SU-DHL-6 (cell line): Measurements from ENCODE around the gene SYK.

Source experiments
- H2AFZ ChIP-seq: fragments of 200-600 bp; sonication (generic); 2 replicates; pipeline ENCODE4 v1.6.1; 2014; ENCODE audit warnings: low read depth, mild to moderate bottlenecking, moderate library complexity, mixed read lengths, antibody characterized with exemption, low read length; ENCODE audit not compliant: severe bottlenecking
- H3F3A ChIP-seq: fragments of 200-600 bp; shearing (Covaris generic); 2 replicates; pipeline ENCODE4 v1.6.0; 2016; ENCODE audit warnings: antibody characterized with exemption, mild to moderate bottlenecking; ENCODE audit not compliant: insufficient read depth
- H3K27ac ChIP-seq: fragments of 200-600 bp; sonication (generic); 2 replicates; pipeline ENCODE4 v1.5.1; 2016; ENCODE audit warnings: low read depth, mild to moderate bottlenecking, low read length, moderate library complexity, mixed read lengths
- H3K27me3 ChIP-seq: fragments of 200-600 bp; sonication (generic), shearing (Covaris generic); 2 replicates; pipeline ENCODE4 v1.6.0; 2014; ENCODE audit warnings: mild to moderate bottlenecking, low read length
- H3K36me3 ChIP-seq: fragments of 200-600 bp; sonication (generic); 2 replicates; pipeline ENCODE4 v1.6.1; 2014; ENCODE audit warnings: mild to moderate bottlenecking, low read length, mixed read lengths
- H3K4me2 ChIP-seq: fragments of 300-600, 200-600 bp; shearing (Covaris generic), sonication (generic); 2 replicates; pipeline ENCODE4 v1.6.0; 2014; ENCODE audit warnings: low read length, low read depth, mild to moderate bottlenecking; ENCODE audit not compliant: poor library complexity, severe bottlenecking
- H3K4me3 ChIP-seq: fragments of 200-600 bp; sonication (generic); 2 replicates; pipeline ENCODE4 v1.5.1; 2014; ENCODE audit warnings: antibody characterized with exemption, low read length, mild to moderate bottlenecking, mixed read lengths; ENCODE audit not compliant: insufficient read depth, poor library complexity, severe bottlenecking
- H3K79me2 ChIP-seq: fragments of 200-600 bp; sonication (generic); 2 replicates; pipeline ENCODE4 v1.6.1; 2014; ENCODE audit warnings: mild to moderate bottlenecking, low read length, moderate library complexity; ENCODE audit not compliant: insufficient read depth
- H3K9ac ChIP-seq: fragments of 200-600 bp; sonication (generic); 2 replicates; pipeline ENCODE4 v1.7.0; 2014; ENCODE audit warnings: mild to moderate bottlenecking, low read length
- H3K9me2 ChIP-seq: fragments of 200-600 bp; sonication (generic); replicated peaks from 2 replicates; pipeline ENCODE4 v1.6.1; 2014; ENCODE audit warnings: low read length; ENCODE audit not compliant: insufficient read depth
- H3K9me3 ChIP-seq: fragments of 200-600 bp; sonication (generic); 2 replicates; pipeline ENCODE4 v1.6.1; 2014; ENCODE audit warnings: low read length, mixed read lengths; ENCODE audit not compliant: insufficient read depth
- H4K20me1 ChIP-seq: fragments of 200-600 bp; sonication (generic); 2 replicates; pipeline ENCODE4 v1.6.1; 2014; ENCODE audit warnings: low read depth, mild to moderate bottlenecking, antibody characterized with exemption, low read length, moderate library complexity, mixed read lengths
- CTCF ChIP-seq: fragments of 200-600 bp; sonication (generic); IDR thresholded peaks from one replicate; pipeline ENCODE4 v1.5.1; 2017; ENCODE audit warnings: antibody characterized with exemption, mild to moderate bottlenecking, low read length, moderate library complexity; ENCODE audit not compliant: insufficient read depth, poor library complexity, severe bottlenecking
- EZH2phosphoT487 ChIP-seq: fragments of 200-600 bp; sonication (generic), shearing (Covaris generic); conservative IDR thresholded peaks from 2 replicates; pipeline ENCODE4 v1.6.1; 2018; ENCODE audit warnings: mild to moderate bottlenecking, antibody characterized with exemption, low read length, moderate library complexity, mixed read lengths

Gene SYK

GRCh38 chr9:90774682-90775081, 26.9 kb upstream of the SYK start:
- Histone ChIP-seq H3K9me3 (no peaks in the 10 kb centered on the region; the same call in 1 of the 2 replicates), H3K36me3 (no peaks in the 10 kb centered on the region), H3K79me2 (no peaks in the 10 kb centered on the region), H2AFZ (no peak overlapping the region), H3K9me2 (no peaks in the 10 kb centered on the region), H3K9ac (no peak overlapping the region), H3K27me3 (no peaks in the 10 kb centered on the region), H3F3A (no peaks in the 10 kb centered on the region), H4K20me1 (no peaks in the 10 kb centered on the region), H3K4me3 (no peak overlapping the region), H3K27ac (no peak overlapping the region), H3K4me2 (no peak overlapping the region)
- TF ChIP-seq EZH2phosphoT487 (no peak), CTCF (peak; percentile 12)

GRCh38 chr9:90775657-90776056, 26.0 kb upstream of the SYK start:
- Histone ChIP-seq H3K9me2 (no peaks in the 10 kb centered on the region), H3K4me2 (no peak overlapping the region), H3K79me2 (no peaks in the 10 kb centered on the region), H3K36me3 (no peaks in the 10 kb centered on the region), H3F3A (no peaks in the 10 kb centered on the region), H2AFZ (no peak overlapping the region), H3K9ac (no peak overlapping the region), H4K20me1 (no peaks in the 10 kb centered on the region), H3K27ac (no peak overlapping the region), H3K9me3 (no peaks in the 10 kb centered on the region), H3K4me3 (no peak overlapping the region), H3K27me3 (no peaks in the 10 kb centered on the region)
- TF ChIP-seq EZH2phosphoT487 (no peak), CTCF (no peak)

- no peak overlapping the region for H3K4me3 ChIP-seq
- H3K4me2 ChIP-seq, result no peak overlapping the region
- H3K9me3 ChIP-seq, result no peaks in the 10 kb centered on the region
- H3K9ac ChIP-seq, result no peak overlapping the region
- H3K27ac ChIP-seq, result no peak overlapping the region
- no peaks in the 10 kb centered on the region for H3F3A ChIP-seq
- no peak overlapping the region for H2AFZ ChIP-seq
- no peaks in the 10 kb centered on the region for H3K79me2 ChIP-seq
- H3K9me2 ChIP-seq, result no peaks in the 10 kb centered on the region
- no peaks in the 10 kb centered on the region for H3K27me3 ChIP-seq
- no peak for TF ChIP-seq CTCF
- no peak for TF ChIP-seq EZH2phosphoT487
- no peaks in the 10 kb centered on the region for H3K36me3 ChIP-seq
- no peaks in the 10 kb centered on the region for H4K20me1 ChIP-seq
These were observed 22.9 kb upstream of the SYK start for GRCh38 chr9:90778746-90779145.

GRCh38 chr9:90783552-90783951, 18.1 kb upstream of the SYK start:
- no peaks in the 10 kb centered on the region for H3F3A ChIP-seq
- H3K27ac ChIP-seq, result no peak overlapping the region
- TF ChIP-seq CTCF (no peak), EZH2phosphoT487 (no peak)
- no peaks in the 10 kb centered on the region for H3K36me3 ChIP-seq
- H3K79me2 ChIP-seq, result no peaks in the 10 kb centered on the region
- no peaks in the 10 kb centered on the region for H3K9me2 ChIP-seq
- H3K27me3 ChIP-seq, result no peaks in the 10 kb centered on the region
- H3K9ac ChIP-seq, result no peak overlapping the region
- no peak overlapping the region for H2AFZ ChIP-seq
- H4K20me1 ChIP-seq, result no peaks in the 10 kb centered on the region
- no peak overlapping the region for H3K4me3 ChIP-seq
- H3K9me3 ChIP-seq, result no peaks in the 10 kb centered on the region
- no peak overlapping the region for H3K4me2 ChIP-seq
